Ovary (tissue), 3 donors: Measurements from ENCODE around the gene MYD88.

Experiments used
- CTCF ChIP-seq, 3 donors: fragments of 450-650 bp in 2 of 3; fragments of 200-600 bp in 1 of 3; IDR thresholded peaks; one replicate each; pipeline versions ENCODE4 v1.5.1 to v1.8.0; 2016 to 2022; ENCODE audit warnings: antibody characterized with exemption in 3 of 3, mild to moderate bottlenecking in 1 of 3
- EP300 ChIP-seq: sonication (generic); formaldehyde crosslinking; IDR thresholded peaks from one replicate; pipeline ENCODE4 v1.6.1; 2017; ENCODE audit warnings: antibody characterized with exemption
- POLR2A ChIP-seq: fragments of 450-650 bp; IDR thresholded peaks from one replicate; pipeline ENCODE4 v1.6.1; 2017; ENCODE audit warnings: antibody characterized with exemption, mild to moderate bottlenecking, moderate library complexity
- donor health status: DM: no; HTN: no; CAD: no.

- no peak for TF ChIP-seq CTCF (IDR thresholded peaks at IDR 0.05)
- TF ChIP-seq POLR2A: no peak
- TF ChIP-seq EP300: no peak
Observed at GRCh38 chr3:38112378-38112761, 26.1 kb upstream of the MYD88 start.
